Adrenal gland (tissue), 5 donors: ENCODE results near the gene MRPL28.
"Not testable (repeated sequence)": the region's sequence is repeated elsewhere in the genome, so short reads cannot be mapped to it uniquely, and the experiment has no call there.

ENCODE experiments used
- POLR2A ChIP-seq, 2 donors: fragments of 450-650 bp; IDR thresholded peaks; one replicate each; pipeline ENCODE4 v1.6.1; 2017; ENCODE audit warnings: antibody characterized with exemption in 2 of 2, mild to moderate bottlenecking in 2 of 2, moderate library complexity in 1 of 2
- TF ChIP-seq, protein P1 (sequence below), 6 experiments: fragments of 450-650 bp in 4 of 6; fragments of 200-600 bp in 2 of 6; sonication (generic) in 1 of 6; IDR thresholded peaks; 1 replicate in 5 of 6; 2 replicates in 1 of 6; pipeline versions ENCODE4 v1.5.1 to v1.8.0; 2016 to 2021; ENCODE audit warnings: antibody characterized with exemption in 6 of 6, mild to moderate bottlenecking in 2 of 6, moderate library complexity in 1 of 6
- donor health status: DM: no; HTN: no; CAD: no.

DNA sequence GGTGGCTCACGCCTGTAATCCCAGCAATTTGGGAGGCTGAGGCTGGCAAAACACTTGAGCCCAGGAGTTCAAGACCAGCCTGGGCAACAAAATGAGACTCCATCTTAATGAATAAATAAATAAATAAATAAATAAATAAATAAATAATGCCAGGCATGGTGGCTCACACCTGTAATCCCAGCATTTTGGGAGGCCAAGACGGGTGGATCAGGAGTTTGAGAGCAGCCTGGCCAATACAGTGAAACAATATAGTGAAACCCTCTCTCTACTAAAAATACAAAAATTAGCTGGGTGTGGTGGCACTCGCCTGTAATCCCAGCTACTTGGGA lies 44.8 kb upstream of the MRPL28 start:
- TF ChIP-seq POLR2A (IDR thresholded peaks at IDR 0.05): not testable (repeated sequence)
- TF ChIP-seq, protein P1, sequence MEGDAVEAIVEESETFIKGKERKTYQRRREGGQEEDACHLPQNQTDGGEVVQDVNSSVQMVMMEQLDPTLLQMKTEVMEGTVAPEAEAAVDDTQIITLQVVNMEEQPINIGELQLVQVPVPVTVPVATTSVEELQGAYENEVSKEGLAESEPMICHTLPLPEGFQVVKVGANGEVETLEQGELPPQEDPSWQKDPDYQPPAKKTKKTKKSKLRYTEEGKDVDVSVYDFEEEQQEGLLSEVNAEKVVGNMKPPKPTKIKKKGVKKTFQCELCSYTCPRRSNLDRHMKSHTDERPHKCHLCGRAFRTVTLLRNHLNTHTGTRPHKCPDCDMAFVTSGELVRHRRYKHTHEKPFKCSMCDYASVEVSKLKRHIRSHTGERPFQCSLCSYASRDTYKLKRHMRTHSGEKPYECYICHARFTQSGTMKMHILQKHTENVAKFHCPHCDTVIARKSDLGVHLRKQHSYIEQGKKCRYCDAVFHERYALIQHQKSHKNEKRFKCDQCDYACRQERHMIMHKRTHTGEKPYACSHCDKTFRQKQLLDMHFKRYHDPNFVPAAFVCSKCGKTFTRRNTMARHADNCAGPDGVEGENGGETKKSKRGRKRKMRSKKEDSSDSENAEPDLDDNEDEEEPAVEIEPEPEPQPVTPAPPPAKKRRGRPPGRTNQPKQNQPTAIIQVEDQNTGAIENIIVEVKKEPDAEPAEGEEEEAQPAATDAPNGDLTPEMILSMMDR (IDR thresholded peaks at IDR 0.05): not testable (repeated sequence)
